ENCODE measurements around the gene PRDM16. TPM values are rescaled to one million over a fixed set of nuclear protein-coding genes. Genes with fewer than 3 reads are reported as not detected.

PRDM16 gene
- total RNA-seq, 1 experiment from 2014 or later: 0.17 TPM

- Histone ChIP-seq H3K23ac (ENCODE audit: insufficient read length, low read depth, low read length) (no peak overlapping the region), H3T11ph (ENCODE audit: low read length) (no peak overlapping the region), H3K9me3 (ENCODE audit: control insufficient read depth, low read depth, low read length) (peaks cover 19% of the 10 kb centered on the region), H3K4me1 (ENCODE audit: insufficient read depth, low read length) (no peaks in the 10 kb centered on the region), H3K27ac (ENCODE audit: insufficient read length, low read depth, low read length) (no peak overlapping the region), H2BK12ac (ENCODE audit: insufficient read length, low read depth, low read length) (no peak overlapping the region), H3K27me3 (ENCODE audit: insufficient read depth, low read length) (no peaks in the 10 kb centered on the region), H2AFZ (ENCODE audit: low read length) (no peak overlapping the region), H2BK5ac (ENCODE audit: insufficient read length, low read length) (no peak overlapping the region), H4K5ac (ENCODE audit: insufficient read length, low read depth, low read length) (no peak overlapping the region), H3K18ac (ENCODE audit: insufficient read length, low read depth, low read length) (no peak overlapping the region), H3K14ac (ENCODE audit: insufficient read depth, low read length) (no peak overlapping the region), H3K9ac (ENCODE audit: extremely low read depth, insufficient read length, low read length) (no peak overlapping the region), H2BK20ac (ENCODE audit: low read depth, low read length, poor library complexity, severe bottlenecking) (no peak overlapping the region), H3K56ac (ENCODE audit: insufficient read length, low read depth, low read length) (no peak overlapping the region), H2BK120ac (ENCODE audit: low read depth, low read length, poor library complexity, severe bottlenecking) (no peak overlapping the region), H4K20me1 (ENCODE audit: control insufficient read depth, insufficient read depth, insufficient read length) (no peaks in the 10 kb centered on the region), H2AK5ac (ENCODE audit: insufficient read length, low read length) (no peak overlapping the region), H4K91ac (ENCODE audit: insufficient read length, low read depth, low read length) (no peak overlapping the region), H3K4me2 (ENCODE audit: insufficient read depth, insufficient read length, low read length) (no peak overlapping the region), H2BK15ac (ENCODE audit: low read depth, low read length) (no peak overlapping the region), H4K8ac (replicated peaks; ENCODE audit: insufficient read length, low read depth, low read length) (no peak overlapping the region), H3K79me1 (ENCODE audit: insufficient read depth, low read depth, low read length, poor library complexity, severe bottlenecking) (no peaks in the 10 kb centered on the region), H3K4ac (ENCODE audit: low read depth, low read length) (no peak overlapping the region), H3K79me2 (ENCODE audit: insufficient read depth, low read length) (no peaks in the 10 kb centered on the region), H3K23me2 (ENCODE audit: insufficient read length, low read depth, low read length, poor library complexity, severe bottlenecking) (no peaks in the 10 kb centered on the region)
- peak overlapping the region in 1 of 3 experiments; percentile 82; a peak in 1 of 7 replicates for H3K27ac Mint-ChIP-seq
- H3K27me3 Mint-ChIP-seq (ENCODE audit: low read depth): peaks cover 3% of the 10 kb centered on the region
- peaks cover 0 to 19% (median 2%) of the 10 kb centered on the region in 3 experiments; a peak in 4 of 7 replicates for H3K36me3 Mint-ChIP-seq (ENCODE audit: insufficient read depth in 1 of 3, low read depth in 3 of 3)
- peaks cover 8 to 38% of the 10 kb centered on the region in 2 experiments; a peak in 4 of 5 replicates for H3K9me3 Mint-ChIP-seq
- no peak for TF ChIP-seq CTCF (conservative IDR thresholded peaks at IDR 0.05)
- H3K4me1 Mint-ChIP-seq: peaks cover 0 to 10% of the 10 kb centered on the region in 2 experiments; a peak in 2 of 4 replicates
- H3K4me3 Mint-ChIP-seq: no peak overlapping the region
- DNase-seq: no peak
- WGBS (ENCODE audit: extremely low coverage, insufficient read length, low lambda C conversion rate): no CpG with 5 or more reads among the region's 12 CpGs
Measured at GRCh38 chr1:3020263-3020909, 48.6 kb upstream of the PRDM16 start.

All from H9 (cell line).